NT2/D1 (cell line): ENCODE results near the gene ALKBH2.
A peak's percentile ranks its signal among the peaks of the same experiment; 100 is the strongest.

Experiments used
- DNase-seq: peaks from one replicate; pipeline ENCODE4 v3.0.0-alpha.2; 2011; ENCODE audit warnings: low read depth, low spot score
- H3K27me3 ChIP-seq: 2 replicates; pipeline ENCODE4 v1.6.0; 2011; ENCODE audit warnings: mild to moderate bottlenecking; ENCODE audit not compliant: insufficient read length, insufficient read depth
- H3K36me3 ChIP-seq: 2 replicates; pipeline ENCODE4 v1.6.1; 2011; ENCODE audit warnings: mild to moderate bottlenecking, low read length, mixed read lengths; ENCODE audit not compliant: insufficient read depth, insufficient read length
- H3K4me1 ChIP-seq: 2 replicates; pipeline ENCODE4 v1.5.1; 2011; ENCODE audit not compliant: insufficient read depth, insufficient read length
- H3K4me3 ChIP-seq: 2 replicates; pipeline ENCODE4 v1.5.1; 2011; ENCODE audit warnings: low read depth; ENCODE audit not compliant: insufficient read length
- H3K9ac ChIP-seq: 2 replicates; pipeline ENCODE4 v1.6.0; 2011; ENCODE audit warnings: low read depth; ENCODE audit not compliant: insufficient read length
- H3K9me3 ChIP-seq: 2 replicates; pipeline ENCODE4 v1.5.1; 2011; ENCODE audit warnings: mild to moderate bottlenecking, low read length; ENCODE audit not compliant: insufficient read depth
- SUZ12 ChIP-seq: IDR thresholded peaks from 2 replicates; pipeline ENCODE4 v1.6.1; 2011; ENCODE audit not compliant: insufficient read length, insufficient read depth; ENCODE audit errors: extremely low read depth
- YY1 ChIP-seq: IDR thresholded peaks from 2 replicates; pipeline ENCODE4 v1.6.1; 2011; ENCODE audit not compliant: insufficient read length, insufficient read depth
- ZNF274 ChIP-seq: IDR thresholded peaks from 2 replicates; pipeline ENCODE4 v1.6.1; 2011; ENCODE audit warnings: mild to moderate bottlenecking, low read depth, low read length

Gene ALKBH2

GRCh38 chr12:109093022-109093918 lies at the start of gene ALKBH2:
ALKBH2 (minus strand) TSS chr12:109093472; CDS start chr12:109092786, 686 bp downstream.
- Histone ChIP-seq H3K4me1 (peaks cover 6% of the 10 kb centered on the region), H3K9me3 (peaks cover 7% of the 10 kb centered on the region; the same call in 1 of the 2 replicates)

GRCh38 chr12:109140560-109140959 lies 47.3 kb upstream of the ALKBH2 start:
- TF ChIP-seq YY1 (no peak), ZNF274 (no peak), SUZ12 (no peak)
- Histone ChIP-seq H3K9ac (no peak overlapping the region), H3K4me3 (no peak overlapping the region), H3K4me1 (no peaks in the 10 kb centered on the region), H3K36me3 (no peaks in the 10 kb centered on the region), H3K9me3 (no peaks in the 10 kb centered on the region), H3K27me3 (no peaks in the 10 kb centered on the region)
- DNase-seq: no peak

More at GRCh38 chr12:109093022-109093918, at the start of gene ALKBH2:
- no peak within 1 kb of the TSS for H3K9ac ChIP-seq
- DNase-seq: peak; percentile 89
- TF ChIP-seq YY1 (no peak), ZNF274 (no peak), SUZ12 (no peak)
- peak within 1 kb of the TSS; percentile 3 for H3K4me3 ChIP-seq
- H3K27me3 ChIP-seq: no peaks in the 10 kb centered on the region
- H3K36me3 ChIP-seq: peaks cover 6% of the 10 kb centered on the region

DNA sequence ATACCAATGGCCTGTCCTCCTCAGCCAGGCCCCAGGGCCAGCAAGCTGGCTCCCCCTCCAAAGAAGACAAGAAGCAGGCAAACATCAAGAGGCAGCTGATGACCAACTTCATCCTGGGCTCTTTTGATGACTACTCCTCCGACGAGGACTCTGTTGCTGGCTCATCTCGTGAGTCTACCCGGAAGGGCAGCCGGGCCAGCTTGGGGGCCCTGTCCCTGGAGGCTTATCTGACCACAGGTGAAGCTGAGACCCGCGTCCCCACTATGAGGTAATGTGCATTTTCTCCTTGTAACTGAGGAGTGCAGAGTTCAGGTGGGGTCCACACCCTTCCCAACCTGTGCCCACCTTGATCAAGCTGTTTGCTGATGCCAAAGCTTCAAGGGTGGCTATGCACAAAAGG lies 46.5 kb upstream of the ALKBH2 start:
- Histone ChIP-seq H3K9me3 (no peaks in the 10 kb centered on the region), H3K4me1 (no peaks in the 10 kb centered on the region)

GRCh38 chr12:109139360-109139759 lies 46.1 kb upstream of the ALKBH2 start:
- Histone ChIP-seq H3K36me3 (no peaks in the 10 kb centered on the region), H3K9ac (no peak overlapping the region), H3K27me3 (no peaks in the 10 kb centered on the region), H3K9me3 (no peaks in the 10 kb centered on the region), H3K4me3 (no peak overlapping the region), H3K4me1 (no peaks in the 10 kb centered on the region)
- TF ChIP-seq YY1 (no peak), SUZ12 (no peak), ZNF274 (no peak)
- DNase-seq: no peak

More for the DNA sequence above, 46.5 kb upstream of the ALKBH2 start:
- Histone ChIP-seq H3K36me3 (no peaks in the 10 kb centered on the region), H3K27me3 (no peaks in the 10 kb centered on the region), H3K4me3 (no peak overlapping the region), H3K9ac (no peak overlapping the region)
- no peak for DNase-seq
- no peak for TF ChIP-seq YY1
- no peak for TF ChIP-seq ZNF274
- TF ChIP-seq SUZ12: no peak

- TF ChIP-seq YY1 (no peak), ZNF274 (no peak), SUZ12 (no peak)
- no peaks in the 10 kb centered on the region for H3K27me3 ChIP-seq
- no peak overlapping the region for H3K4me3 ChIP-seq
- H3K9ac ChIP-seq: no peak overlapping the region
- no peaks in the 10 kb centered on the region for H3K36me3 ChIP-seq
- H3K9me3 ChIP-seq: no peaks in the 10 kb centered on the region
- DNase-seq: no peak
- no peaks in the 10 kb centered on the region for H3K4me1 ChIP-seq
Observed at GRCh38 chr12:109137055-109137454, 43.8 kb upstream of the ALKBH2 start.

- Histone ChIP-seq H3K9ac (no peak overlapping the region), H3K27me3 (no peaks in the 10 kb centered on the region), H3K4me1 (peaks cover 5% of the 10 kb centered on the region), H3K4me3 (no peak overlapping the region), H3K9me3 (no peaks in the 10 kb centered on the region), H3K36me3 (no peaks in the 10 kb centered on the region)
- TF ChIP-seq YY1 (no peak), SUZ12 (no peak), ZNF274 (no peak)
- DNase-seq: no peak
Observed at GRCh38 chr12:109134186-109134917, 41.1 kb upstream of the ALKBH2 start.
